NOMO-1 treated with DMSO at 0.1 percent for 48 hours (cell line): ENCODE data around the gene SPINT4.
"Not testable (repeated sequence)": the region's sequence is repeated elsewhere in the genome, so short reads cannot be mapped to it uniquely, and the experiment has no call there.

ENCODE experiments used
- DNase-seq: peaks from one replicate; lab custom pipeline; 2025; ENCODE audit not compliant: unreplicated experiment; lab: John Stamatoyannopoulos, UW

Gene SPINT4

GRCh38 chr20:45764618-45765282 lies 42.6 kb downstream of the SPINT4 start:
- DNase-seq, result not testable (repeated sequence)

DNA sequence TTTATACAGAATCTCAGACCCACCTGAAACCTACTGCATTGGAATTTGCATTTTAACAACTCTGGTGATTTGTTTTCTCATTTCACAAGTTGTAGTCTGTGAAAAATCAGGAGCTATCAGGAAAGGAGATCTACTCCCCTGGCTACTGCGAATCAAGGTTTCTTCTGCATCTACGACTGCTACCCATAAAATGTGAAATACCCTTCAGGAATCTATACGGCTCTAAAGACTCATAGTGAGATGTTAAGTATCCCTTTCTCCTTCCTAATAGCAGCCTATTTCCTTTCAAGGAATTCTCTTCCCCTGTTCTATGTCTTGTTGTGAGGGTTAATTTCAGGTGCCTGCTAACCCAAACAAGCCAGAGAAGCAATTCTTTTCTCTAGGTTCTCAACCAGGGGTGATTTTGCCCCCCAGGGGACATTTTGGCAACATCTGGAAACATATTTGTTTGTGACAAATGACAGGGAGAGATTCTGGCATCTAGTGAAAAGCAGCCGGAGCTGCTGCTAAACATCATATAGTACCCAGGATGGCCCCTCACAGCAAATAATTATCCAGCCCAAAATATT lies 43.2 kb downstream of the SPINT4 start:
- no peak for DNase-seq

DNA sequence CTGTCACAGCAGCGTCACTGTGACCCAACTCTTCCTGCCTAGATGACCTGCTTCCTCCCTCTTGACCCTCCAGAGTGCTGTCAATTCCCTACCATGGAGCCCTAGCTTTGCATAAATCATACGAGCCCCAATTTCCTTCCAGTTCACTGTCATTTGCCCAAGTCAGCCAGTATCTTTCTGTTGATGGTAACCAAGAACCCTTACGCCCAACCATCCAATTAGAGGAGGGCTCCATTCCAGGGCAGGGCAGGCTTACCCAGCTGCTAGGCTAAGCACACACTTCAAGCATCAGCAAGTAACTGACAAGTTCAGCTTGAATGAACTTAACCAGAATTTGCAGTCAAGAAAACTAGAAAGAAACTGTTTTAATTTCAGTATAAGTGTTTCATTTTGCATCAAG lies 43.8 kb downstream of the SPINT4 start:
- no peak for DNase-seq

GRCh38 chr20:45768479-45768878 lies 46.3 kb downstream of the SPINT4 start:
- no peak for DNase-seq

- DNase-seq, result peak; percentile 77
Measured at GRCh38 chr20:45771182-45771759, 49.1 kb downstream of the SPINT4 start.

- DNase-seq, result no peak
Measured at GRCh38 chr20:45772693-45773092, 50.5 kb downstream of the SPINT4 start.

DNA sequence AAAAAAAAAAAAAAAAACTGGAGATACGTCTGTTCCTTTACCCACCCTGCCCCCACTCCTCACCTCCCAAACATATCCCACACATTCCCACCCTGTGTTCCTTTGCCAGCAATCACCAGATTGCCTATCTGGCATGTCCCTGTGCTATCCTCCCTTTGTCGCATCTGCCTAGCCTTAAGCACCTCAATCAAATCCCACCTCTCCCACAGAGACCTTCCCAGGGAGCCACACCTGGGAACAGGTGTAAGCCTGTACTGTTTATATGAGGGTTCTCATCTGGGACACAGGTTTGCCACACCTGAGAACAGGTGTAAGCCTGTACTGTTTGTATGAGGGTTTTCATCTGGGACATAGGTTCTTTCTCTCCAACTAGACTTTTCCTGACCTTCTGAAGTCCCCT lies 52.8 kb downstream of the SPINT4 start:
- no peak for DNase-seq

GRCh38 chr20:45775411-45775810 lies 53.3 kb downstream of the SPINT4 start:
- no peak for DNase-seq
